NB4 (cell line): Measurements from ENCODE around the gene CCDC85A.

Experiments
- DNase-seq: peaks from one replicate; pipeline ENCODE4 v3.0.0; 2010; ENCODE audit warnings: low read depth
- H3K4me3 ChIP-seq: one replicate; pipeline ENCODE4 v1.5.1; 2011; ENCODE audit warnings: mild to moderate bottlenecking, low read depth, low read length, moderate library complexity
- MYC ChIP-seq: IDR thresholded peaks from 2 replicates; pipeline ENCODE4 v1.6.1; 2011; ENCODE audit warnings: low read depth, low read length
- POLR2A ChIP-seq: IDR thresholded peaks from 2 replicates; pipeline ENCODE4 v1.6.1; 2011; ENCODE audit warnings: mild to moderate bottlenecking; ENCODE audit not compliant: insufficient read length; ENCODE audit errors: extremely low read depth
- TF ChIP-seq, protein P1 (sequence below): IDR thresholded peaks from 2 replicates; pipeline ENCODE4 v1.6.1; 2011; ENCODE audit warnings: low read depth, low read length
- TF ChIP-seq, protein P2 (sequence below): IDR thresholded peaks from one replicate; pipeline ENCODE4 v1.5.1; 2012; ENCODE audit warnings: low read depth, low read length

CCDC85A gene

DNA sequence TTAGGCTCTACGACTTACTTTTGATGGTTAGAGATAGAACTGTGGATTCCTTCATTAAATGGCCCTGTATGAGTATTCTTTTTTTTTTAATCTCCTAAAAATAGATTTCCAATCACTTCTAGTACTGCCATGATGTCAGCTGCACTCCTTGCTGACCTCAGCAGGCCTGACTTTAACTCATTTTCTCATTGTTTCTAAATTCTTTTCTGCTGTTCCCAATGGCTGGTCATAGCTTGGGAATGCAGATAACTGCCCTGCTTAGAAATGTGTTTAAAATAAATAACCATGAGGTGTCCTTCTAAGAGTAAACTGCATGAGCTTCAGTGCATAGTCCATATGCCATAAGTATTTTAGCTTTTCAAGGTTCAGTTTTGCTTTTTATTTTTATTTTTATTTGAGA is 15.7 kb downstream of the CCDC85A start:
- no peak overlapping the region for H3K4me3 ChIP-seq
- DNase-seq = no peak
- no peak for TF ChIP-seq POLR2A
- TF ChIP-seq MYC = no peak
- TF ChIP-seq, protein P1, sequence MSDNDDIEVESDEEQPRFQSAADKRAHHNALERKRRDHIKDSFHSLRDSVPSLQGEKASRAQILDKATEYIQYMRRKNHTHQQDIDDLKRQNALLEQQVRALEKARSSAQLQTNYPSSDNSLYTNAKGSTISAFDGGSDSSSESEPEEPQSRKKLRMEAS = no peak
- TF ChIP-seq, protein P2, sequence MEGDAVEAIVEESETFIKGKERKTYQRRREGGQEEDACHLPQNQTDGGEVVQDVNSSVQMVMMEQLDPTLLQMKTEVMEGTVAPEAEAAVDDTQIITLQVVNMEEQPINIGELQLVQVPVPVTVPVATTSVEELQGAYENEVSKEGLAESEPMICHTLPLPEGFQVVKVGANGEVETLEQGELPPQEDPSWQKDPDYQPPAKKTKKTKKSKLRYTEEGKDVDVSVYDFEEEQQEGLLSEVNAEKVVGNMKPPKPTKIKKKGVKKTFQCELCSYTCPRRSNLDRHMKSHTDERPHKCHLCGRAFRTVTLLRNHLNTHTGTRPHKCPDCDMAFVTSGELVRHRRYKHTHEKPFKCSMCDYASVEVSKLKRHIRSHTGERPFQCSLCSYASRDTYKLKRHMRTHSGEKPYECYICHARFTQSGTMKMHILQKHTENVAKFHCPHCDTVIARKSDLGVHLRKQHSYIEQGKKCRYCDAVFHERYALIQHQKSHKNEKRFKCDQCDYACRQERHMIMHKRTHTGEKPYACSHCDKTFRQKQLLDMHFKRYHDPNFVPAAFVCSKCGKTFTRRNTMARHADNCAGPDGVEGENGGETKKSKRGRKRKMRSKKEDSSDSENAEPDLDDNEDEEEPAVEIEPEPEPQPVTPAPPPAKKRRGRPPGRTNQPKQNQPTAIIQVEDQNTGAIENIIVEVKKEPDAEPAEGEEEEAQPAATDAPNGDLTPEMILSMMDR = no peak

DNA sequence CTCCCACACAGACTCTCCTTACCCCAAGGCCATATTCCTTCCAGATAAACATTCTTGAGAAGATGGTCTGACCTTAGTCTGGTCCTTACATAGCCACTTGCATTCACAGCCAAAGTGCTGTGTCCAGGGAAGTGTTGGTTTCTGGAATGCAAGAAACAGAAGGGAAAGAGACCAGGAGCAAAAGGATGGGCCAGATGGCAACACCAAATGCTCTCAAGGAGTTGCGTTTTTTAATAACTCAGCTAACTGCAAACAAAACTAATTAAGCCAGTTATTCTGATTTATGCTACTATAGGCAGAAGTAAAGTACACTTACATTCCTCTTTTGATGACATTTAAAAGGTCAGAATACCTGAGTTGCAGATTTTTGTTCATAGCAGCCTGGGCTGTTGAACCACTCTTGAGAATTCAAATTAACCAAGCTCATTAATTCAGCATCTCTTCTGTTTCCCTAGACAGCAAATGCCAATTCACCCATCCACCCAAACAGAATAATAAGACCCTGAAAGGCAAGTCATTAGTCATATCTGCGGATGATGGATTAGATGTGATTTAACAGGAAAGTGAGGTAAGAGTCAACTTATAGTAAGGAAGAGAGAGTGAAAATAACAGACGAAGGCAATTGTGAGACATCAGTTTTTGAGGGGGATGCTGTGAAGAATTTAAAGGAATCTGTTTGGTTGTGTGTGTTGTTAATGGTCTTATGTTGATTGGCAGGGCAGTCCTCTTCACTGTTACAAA is 18.8 kb downstream of the CCDC85A start:
- H3K4me3 ChIP-seq = no peak overlapping the region
- no peak for DNase-seq
- TF ChIP-seq MYC (no peak), POLR2A (no peak)
- TF ChIP-seq, protein P1 = no peak
- TF ChIP-seq, protein P2 = no peak

DNA sequence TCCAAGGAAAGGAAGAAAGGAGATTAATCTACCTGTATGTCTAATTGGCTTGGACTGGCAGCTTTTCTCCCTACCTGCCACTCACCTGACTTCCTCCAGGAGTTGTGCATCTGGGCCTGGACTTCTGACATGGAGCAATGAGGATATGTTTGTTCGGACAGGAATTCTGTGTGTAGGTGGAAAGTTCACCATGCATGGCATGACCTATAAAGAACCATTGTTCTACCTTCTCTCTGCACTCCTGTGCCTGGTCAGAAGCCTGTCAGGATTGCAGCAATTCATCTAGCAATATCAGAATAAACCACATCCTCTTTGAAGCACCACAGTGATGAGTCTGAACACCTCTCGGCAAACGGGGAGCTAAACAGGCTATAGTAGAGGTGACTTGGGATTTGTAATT is 20.8 kb downstream of the CCDC85A start:
- no peak overlapping the region for H3K4me3 ChIP-seq
- TF ChIP-seq MYC = no peak
- no peak for DNase-seq

DNA sequence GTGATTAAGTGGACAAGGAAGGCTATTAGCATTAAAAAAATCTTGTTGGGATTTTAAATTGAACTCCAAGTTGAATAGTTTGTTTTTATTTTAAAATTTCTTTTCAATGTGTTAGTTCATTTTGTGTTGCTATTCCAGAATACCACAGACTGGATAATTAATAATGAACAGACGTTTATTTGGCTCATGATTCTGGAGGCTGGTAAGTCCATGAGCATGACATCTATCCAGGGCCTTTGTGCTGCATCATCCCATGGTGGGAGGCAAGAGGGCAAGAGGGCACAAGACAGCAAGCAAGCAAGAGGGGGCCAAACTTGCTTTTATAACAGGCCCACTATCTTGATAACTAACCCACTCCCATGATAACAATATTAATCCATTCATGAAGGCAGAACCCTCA is 22.5 kb downstream of the CCDC85A start:
- no peak for TF ChIP-seq POLR2A
- TF ChIP-seq, protein P1 = no peak
- H3K4me3 ChIP-seq = no peak overlapping the region
- DNase-seq = no peak

DNA sequence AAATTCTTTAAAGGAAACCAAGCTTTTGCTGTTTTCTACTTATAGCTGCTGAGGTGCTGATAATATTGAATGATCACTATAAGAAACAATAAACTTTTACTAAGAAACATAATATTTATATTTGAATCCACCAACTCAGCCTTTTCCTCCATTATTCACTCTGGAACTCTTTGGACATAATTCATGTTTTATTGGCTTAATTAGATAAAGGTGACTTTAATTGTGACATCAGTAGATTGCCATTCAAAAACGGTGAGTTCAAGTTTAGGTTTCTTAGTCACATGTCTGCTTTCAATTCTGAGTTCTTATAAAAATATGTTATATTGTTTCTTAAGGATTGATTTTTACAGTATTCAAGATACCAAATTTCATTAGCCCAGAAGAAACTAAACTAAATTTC is 24.0 kb downstream of the CCDC85A start:
- TF ChIP-seq POLR2A = no peak
- TF ChIP-seq MYC = no peak
- TF ChIP-seq, protein P1 = no peak
- TF ChIP-seq, protein P2 = no peak
- DNase-seq = no peak
- no peak overlapping the region for H3K4me3 ChIP-seq

DNA sequence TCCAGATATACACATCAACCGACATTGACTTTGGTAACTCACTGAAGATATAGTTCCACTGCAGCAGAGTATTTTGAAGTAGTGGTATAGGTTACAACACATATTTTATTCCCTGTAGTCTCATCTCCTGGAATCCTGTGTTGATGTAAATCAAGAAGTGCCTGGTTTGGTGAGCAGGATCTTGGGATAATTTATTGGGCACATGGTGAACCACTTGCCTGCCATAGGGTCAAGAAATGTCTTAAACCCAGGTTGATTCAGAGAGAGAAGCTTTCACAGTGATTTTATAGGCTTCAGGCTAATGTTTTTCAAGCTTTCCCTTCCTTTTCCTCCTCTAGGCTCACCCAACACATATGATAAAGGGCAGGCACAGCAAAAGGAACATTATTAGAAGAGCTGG is 24.6 kb downstream of the CCDC85A start:
- TF ChIP-seq, protein P2 = no peak
- TF ChIP-seq POLR2A = no peak
- TF ChIP-seq, protein P1 = no peak
- TF ChIP-seq MYC = no peak
- no peak for DNase-seq
- H3K4me3 ChIP-seq = no peak overlapping the region

DNA sequence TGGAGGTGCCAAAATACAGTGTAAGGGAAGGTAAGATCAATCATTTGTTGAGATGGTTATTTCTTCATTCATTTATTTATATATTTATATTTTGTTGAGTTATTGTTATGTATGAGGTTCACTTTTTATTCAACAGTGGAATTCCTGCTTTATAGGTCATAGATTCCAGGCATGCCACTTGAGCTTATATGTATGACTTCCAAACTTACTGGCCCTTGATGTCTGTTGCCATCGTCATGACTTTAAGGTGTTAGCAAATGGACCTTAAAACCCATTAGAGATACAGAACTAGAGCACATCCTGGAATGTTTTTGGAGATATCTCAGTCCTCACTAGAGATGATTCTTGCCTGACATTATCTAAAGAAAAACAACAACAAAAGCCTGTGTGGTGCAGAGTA is 25.9 kb downstream of the CCDC85A start:
- no peak overlapping the region for H3K4me3 ChIP-seq

More for the DNA sequence above, 25.9 kb downstream of the CCDC85A start:
- no peak for DNase-seq
- TF ChIP-seq, protein P1 = no peak
- TF ChIP-seq, protein P2 = no peak
- TF ChIP-seq MYC (no peak), POLR2A (no peak)
